NCI-H2029 (cell line): ENCODE results near the gene TPST1.
"Not testable (repeated sequence)": the region's sequence is repeated elsewhere in the genome, so short reads cannot be mapped to it uniquely, and the experiment has no call there.

Source experiments
- DNase-seq: peaks from one replicate; lab custom pipeline; 2025; lab: John Stamatoyannopoulos, UW

TPST1 gene

GRCh38 chr7:66331883-66332282 is 126.7 kb downstream of the TPST1 start:
- DNase-seq: no peak

DNA sequence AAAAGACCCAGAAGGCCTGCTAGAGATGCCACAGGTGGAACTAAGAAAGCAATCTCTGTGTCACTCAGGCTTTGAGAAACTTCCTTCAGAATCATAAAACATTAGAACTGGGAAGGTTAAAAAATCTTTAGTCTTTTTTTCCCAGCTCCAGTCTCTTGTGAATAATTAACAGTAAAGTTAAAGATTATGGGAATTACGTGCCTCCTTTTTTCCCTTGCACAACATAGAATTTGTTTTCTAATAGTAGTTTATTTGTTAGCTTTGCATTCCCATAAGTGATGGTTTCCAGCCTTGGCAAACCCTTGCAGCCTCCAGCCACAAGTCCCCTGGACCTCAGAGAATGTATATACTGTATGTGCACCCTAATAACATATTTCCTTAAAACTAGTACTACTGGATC is 128.3 kb downstream of the TPST1 start:
- no peak for DNase-seq

- DNase-seq: no peak
Measured at GRCh38 chr7:66335318-66335717, 130.2 kb downstream of the TPST1 start.

DNA sequence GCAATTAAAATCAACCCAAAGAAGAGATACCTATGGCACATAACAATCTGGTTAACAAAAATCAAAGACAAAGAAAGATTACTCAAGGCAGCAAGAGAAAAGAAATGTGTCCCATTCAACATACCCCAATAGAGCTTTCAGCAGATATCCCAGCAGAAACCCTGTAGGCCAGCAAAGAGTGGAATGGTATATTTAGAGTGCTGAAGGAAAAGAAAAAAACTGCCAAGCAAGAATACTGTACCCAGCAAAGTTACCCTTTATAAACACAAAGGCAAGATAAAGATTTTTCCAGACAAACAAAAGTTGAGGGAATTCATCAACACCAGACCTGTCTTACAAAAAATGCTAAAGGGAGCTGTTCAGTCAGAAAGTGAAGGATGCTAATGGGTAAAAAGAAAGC is 131.6 kb downstream of the TPST1 start:
- DNase-seq: no peak

DNA sequence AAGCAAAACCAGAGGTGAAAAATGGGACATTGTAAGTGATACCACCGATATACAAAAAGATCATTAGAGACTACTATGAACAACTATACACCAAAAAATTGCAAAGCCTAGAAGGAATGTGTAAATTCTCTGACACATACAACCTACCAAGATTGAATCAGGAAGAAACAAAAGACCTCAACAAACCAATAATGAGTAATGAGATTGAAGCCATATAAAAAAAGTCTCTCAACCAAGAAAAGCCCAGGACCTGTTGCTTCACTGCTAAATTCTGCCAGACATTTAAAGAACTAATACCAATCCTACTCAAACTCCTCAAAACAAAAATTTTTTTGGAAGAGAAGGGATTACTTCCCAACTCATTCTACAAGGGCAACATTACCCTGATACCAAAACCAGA is 134.0 kb downstream of the TPST1 start:
- DNase-seq: no peak

- no peak for DNase-seq
Measured at GRCh38 chr7:66344166-66344565, 139.0 kb downstream of the TPST1 start.

- DNase-seq: no peak
Measured at GRCh38 chr7:66348531-66348930, 143.4 kb downstream of the TPST1 start.

GRCh38 chr7:66348959-66349358 is 143.8 kb downstream of the TPST1 start:
- DNase-seq: no peak

GRCh38 chr7:66352071-66352470 is 146.9 kb downstream of the TPST1 start:
- DNase-seq: no peak

DNA sequence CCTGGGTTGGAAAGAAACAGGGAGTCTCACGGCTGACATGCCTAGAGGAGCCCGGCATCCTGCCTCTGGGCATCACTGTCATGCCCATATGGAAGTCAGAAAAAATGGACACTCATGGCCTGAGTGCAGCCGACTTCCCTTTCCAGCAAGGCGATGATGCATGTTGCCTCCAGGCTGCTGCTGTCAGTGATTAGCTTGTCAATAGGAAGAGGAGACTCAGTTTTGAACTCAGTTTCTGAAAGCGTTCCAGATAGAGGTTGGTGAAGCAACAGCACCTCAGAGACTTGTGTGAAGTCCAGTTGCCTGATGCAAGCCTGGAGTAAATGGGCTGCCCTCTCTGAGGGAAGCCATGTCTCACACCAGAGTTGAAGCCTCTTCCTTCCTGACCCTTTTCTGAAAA is 148.4 kb downstream of the TPST1 start:
- DNase-seq: no peak

GRCh38 chr7:66355756-66356155 is 150.6 kb downstream of the TPST1 start:
- DNase-seq: no peak

DNA sequence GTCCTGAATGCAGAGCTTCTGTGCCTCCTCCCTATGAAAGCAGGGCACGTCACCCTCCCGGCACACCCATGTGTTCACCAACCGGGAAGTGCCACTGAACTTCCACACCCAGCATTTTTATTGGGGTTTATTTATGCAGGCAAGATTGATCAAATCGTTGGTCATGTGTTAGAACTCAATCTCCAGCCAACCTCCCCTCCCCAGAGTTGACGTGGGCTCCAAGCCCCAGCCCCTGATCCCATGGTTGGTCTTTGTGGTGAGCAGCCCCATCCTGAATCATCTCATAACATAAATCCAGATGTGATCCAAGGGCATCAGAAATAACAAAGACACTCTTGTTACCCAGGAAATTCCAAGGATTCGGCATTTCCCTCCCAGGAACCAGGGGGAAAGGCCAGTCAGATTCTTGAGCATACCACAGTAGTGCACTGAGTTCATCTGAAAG is 151.2 kb downstream of the TPST1 start:
- no peak for DNase-seq

- DNase-seq: no peak
Measured at GRCh38 chr7:66357087-66357486, 152.0 kb downstream of the TPST1 start.

- no peak for DNase-seq
Measured at GRCh38 chr7:66359656-66360211, 154.6 kb downstream of the TPST1 start.

DNA sequence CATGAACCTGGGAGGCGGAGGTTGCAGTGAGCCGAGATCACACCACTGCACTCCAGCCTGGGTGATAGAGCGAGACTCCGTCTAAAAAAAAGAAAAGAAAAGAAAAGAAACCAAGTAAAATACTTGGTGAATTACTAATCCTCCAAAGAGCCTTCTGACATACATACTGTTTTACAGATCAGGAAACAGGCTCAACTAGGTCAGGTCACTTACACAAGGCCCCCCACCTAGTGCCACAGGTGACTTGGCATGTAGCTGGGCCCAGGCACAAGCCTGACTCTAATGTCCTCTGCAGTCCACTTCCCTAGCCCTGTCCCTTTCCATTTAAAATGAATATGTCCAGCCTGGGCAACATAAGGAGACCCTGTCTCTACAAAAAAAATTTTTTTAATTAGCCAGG is 157.0 kb downstream of the TPST1 start:
- DNase-seq: no peak

DNA sequence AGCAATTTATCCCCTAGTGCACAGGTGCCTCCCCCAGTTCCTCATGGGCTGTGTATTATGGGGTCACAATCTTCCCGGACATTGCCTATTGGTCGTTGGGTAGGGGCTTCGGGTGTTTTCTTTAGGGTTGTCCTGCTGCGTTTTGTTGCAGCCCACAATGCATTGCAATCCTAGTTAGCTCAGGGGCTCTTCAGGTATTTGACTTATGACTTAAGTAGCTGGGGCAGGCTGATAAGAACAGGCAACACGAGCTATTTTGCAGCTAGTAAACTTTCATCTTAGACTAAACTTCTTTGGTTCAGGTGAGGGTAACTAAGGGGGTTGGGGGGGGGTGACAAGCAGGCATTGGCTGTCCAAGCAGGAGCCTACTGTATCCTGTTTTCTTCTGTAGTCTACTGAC is 158.5 kb downstream of the TPST1 start:
- no peak for DNase-seq

- not testable (repeated sequence) for DNase-seq
Measured at GRCh38 chr7:66365031-66365430, 159.9 kb downstream of the TPST1 start.

GRCh38 chr7:66371096-66371824 is 166.1 kb downstream of the TPST1 start:
- no peak for DNase-seq

DNA sequence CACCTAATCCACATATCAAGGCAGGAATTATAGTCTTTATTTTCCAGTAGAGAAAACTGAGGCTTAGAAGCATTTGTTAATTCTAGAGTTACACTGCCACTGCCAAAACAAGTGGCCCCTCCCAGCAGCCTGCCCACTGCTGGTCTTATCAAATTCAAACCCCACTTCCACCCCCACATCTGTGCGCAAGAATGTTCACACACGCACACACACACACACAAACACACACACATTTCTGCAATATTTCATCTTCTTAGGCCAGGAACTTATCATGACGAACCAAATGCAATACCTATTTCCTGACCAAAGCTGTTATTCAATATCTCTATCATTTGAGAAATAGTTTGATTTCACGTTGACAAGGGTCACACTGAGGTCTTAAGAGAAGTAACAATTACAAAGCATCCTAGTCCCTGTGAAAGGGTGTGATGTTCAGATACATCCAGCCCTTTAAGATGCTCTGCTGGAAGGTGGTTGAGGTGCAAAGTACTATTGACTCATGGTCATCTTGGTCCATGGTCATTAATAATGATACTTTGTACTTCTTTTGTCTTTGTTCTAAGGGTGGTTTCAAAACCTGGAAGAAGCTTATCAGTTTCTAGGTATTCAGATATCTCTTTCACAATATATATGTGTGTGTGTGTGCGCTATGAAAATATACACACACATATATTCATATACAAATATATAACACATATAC is 169.2 kb downstream of the TPST1 start:
- DNase-seq: not testable (repeated sequence)

GRCh38 chr7:66376264-66376945 is 171.3 kb downstream of the TPST1 start:
- no peak for DNase-seq

- DNase-seq: no peak
Measured at GRCh38 chr7:66377045-66377444, 171.9 kb downstream of the TPST1 start.

GRCh38 chr7:66377714-66378113 is 172.6 kb downstream of the TPST1 start:
- no peak for DNase-seq
